Hematopoietic multipotent progenitor cell treated with erythropoietin and hydrocortisone succinate and interleukin-3 and kit ligand, for 8 days (in vitro differentiated cells): ENCODE measurements around the gene LUZP2.
"Not testable (repeated sequence)": the region's sequence is repeated elsewhere in the genome, so short reads cannot be mapped to it uniquely, and the experiment has no call there.

Source experiments
- DNase-seq: peaks from one replicate; pipeline ENCODE4 v3.0.0-alpha.2; 2015

LUZP2 gene

DNA sequence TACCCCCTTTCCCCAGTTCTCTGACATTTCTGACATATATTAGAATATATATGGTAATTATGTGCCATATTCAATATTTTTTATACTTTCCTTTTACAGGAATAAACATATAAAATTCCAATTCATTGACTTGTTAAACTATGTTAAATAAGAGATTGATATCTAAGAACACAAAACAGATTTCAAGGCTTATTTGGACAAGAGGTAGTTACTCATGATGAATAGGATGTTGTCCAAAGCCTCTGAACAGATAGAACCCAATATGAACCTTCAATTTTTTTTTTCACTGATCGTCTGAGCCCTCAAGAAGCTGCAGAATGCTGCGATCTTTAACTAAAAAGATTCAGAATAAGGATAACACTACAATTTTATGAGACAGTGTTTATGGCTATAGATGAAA lies 340.3 kb downstream of the LUZP2 start:
- no peak for DNase-seq

GRCh38 chr11:24842308-24842707 lies 345.5 kb downstream of the LUZP2 start:
- no peak for DNase-seq

DNA sequence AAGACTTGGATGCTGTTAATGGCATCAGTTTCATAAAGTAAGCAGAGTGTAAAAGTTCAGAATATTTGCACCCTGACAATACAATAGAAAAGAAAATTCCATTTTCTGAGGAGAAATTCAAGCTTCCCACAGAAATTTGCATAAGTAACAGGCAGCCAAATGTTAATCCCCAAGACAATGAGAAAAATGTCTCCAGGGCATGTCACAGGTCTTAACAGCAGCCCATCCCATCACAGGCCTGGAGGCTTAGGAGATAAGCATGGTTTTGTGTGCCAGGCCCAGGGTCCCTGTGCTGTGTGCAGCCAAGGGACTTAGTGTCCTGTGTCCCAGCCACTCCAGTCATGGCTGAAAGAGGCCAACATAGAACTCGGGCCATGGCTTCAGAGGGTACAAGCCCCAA lies 347.6 kb downstream of the LUZP2 start:
- no peak for DNase-seq

DNA sequence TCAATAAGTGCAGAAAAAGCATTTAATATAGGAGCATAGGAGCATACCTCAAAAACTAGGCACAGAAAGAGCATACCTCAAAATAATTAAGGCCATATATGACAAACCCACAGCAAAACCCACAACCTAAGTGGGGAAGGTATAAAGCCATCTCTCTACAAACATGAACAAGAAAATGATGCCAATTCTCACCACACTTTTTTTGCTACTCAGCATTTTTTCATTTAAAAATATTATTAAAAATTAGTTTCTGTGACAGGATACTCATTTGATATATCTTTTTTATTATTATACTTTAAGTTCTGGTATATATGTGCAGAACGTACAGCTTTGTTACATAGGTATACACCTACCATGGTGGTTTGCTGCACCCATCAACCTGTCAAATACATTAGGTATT lies 352.0 kb downstream of the LUZP2 start:
- DNase-seq: no peak

- no peak for DNase-seq
Observed at GRCh38 chr11:24855951-24856350, 359.1 kb downstream of the LUZP2 start.

DNA sequence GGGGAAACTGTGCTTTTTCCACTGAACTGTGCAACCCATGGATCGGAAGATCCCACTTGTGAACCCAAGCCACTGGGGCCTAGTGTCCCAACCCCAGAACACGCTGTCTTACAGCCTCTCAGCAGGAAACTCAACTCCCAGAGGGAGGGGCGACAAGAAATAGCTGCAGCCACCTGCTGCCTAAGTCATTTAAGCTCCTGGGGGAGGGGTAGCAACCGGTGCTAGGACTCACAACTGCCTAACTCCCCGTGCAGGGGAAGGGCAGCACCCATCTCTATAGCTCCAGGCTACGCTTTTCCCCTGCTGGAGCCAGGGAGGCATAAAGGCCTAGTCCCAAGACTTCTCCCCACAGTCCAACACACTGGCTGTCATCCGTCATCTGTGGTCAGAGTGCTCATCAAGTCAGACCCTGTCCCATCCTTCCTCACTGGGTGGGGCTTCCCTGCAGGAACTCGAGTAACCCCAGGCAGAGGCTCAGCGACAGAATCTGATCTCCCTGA lies 363.0 kb downstream of the LUZP2 start:
- DNase-seq: no peak

DNA sequence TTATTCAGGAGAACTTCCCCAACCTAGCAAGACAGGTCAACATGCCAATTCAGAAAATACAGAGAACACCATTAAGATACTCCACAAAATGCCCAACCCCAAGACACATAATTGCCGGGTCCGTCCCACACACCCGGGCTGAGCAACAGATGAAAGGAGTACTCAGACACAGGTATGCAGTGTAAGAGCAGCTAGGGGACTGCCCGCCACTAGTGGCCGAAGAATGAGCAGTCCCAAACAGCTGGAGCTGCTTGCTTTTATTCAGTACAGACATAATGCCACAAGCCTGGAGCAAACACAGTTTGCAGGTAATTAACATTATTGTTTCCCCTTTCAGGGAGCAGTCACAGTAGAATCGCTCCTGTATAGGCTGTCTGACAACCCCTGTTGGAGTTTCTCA lies 364.6 kb downstream of the LUZP2 start:
- DNase-seq: no peak

GRCh38 chr11:24866743-24867142 lies 369.9 kb downstream of the LUZP2 start:
- no peak for DNase-seq

- no peak for DNase-seq
Observed at GRCh38 chr11:24870048-24870447, 373.2 kb downstream of the LUZP2 start.

DNA sequence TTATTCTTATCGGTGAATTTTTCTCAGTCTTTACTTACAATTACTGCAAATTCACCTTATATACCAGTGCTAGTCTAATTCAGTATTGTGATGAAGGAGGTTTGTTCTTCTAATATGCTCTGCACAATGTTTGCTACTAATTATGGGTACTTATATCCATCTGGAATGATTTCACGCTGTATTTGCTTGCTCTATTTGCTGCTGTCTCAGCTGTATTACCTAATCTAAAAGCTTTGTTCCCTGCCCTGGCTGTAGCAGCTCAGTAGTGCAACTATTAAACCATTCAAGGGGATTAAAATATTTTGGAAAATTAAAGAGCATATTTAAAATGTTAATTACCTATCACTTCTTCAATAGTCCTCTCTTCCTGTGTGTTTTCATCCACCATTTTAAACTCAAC lies 375.3 kb downstream of the LUZP2 start:
- no peak for DNase-seq

GRCh38 chr11:24872651-24873311 lies 375.9 kb downstream of the LUZP2 start:
- DNase-seq: no peak

DNA sequence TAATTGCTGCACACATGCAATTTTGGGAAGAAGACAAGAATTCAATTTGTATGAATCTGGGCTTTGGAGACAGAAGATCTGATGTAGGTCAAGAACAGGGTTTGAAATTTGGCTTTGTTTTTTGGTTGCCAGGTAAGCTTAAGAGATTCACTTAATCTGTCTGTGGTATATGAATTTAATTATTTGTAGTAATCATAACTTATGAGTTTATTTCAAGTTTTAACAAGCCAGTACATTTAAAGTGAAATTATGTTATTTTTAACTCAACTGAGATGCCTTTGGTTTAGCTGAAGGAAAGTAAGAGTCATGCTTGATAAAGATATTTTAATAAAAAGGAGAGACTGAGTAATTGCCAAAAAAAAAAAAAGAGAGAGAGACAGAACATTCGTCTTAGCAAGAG lies 384.1 kb downstream of the LUZP2 start:
- DNase-seq: no peak

DNA sequence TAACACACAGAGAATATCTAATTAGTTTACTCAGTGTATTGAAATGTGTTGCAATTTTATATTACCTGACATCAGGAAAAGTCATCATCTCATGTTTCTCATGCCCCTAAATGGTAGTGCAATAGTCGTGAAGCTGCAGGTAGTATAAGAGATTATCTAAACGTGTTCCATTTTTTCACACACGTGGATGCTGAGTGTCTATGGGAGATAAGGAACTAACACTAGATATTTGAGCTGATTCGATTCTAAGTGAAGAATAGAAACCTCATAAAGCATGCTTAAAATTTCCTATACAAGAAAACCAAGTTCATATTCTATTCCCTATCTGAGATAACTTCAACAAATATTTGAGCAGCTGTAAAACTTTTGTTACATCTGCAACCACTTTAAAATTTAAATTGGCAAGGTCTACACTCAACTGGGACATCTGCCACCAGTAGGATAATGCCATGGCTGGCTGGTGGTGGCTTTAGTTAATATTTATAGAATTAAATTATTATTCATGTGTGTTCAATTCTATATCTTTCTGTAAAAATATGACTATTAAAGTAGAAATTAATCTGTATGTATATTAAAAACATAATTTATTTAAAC lies 388.8 kb downstream of the LUZP2 start:
- DNase-seq: no peak

- no peak for DNase-seq
Observed at GRCh38 chr11:24886880-24887619, 390.2 kb downstream of the LUZP2 start.

DNA sequence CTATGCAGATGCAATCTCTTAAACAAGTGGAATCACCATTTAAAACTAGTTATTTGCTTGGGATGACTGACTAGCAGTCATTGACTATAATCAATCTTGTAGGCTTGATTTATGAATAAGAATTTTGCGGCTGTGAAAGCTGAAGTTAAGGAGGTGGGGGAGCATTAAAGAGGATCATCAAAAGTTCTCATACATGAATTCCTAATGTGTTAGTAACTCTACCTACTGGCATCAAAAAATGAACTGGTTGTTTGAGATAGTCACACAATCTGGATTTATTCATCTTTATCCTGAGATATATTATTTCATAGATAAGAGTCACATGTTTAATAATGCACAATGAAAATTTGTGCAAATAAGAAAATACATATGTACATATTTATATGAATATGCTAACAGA lies 393.6 kb downstream of the LUZP2 start:
- DNase-seq: no peak

- not testable (repeated sequence) for DNase-seq
Observed at GRCh38 chr11:24891845-24892492, 395.1 kb downstream of the LUZP2 start.

DNA sequence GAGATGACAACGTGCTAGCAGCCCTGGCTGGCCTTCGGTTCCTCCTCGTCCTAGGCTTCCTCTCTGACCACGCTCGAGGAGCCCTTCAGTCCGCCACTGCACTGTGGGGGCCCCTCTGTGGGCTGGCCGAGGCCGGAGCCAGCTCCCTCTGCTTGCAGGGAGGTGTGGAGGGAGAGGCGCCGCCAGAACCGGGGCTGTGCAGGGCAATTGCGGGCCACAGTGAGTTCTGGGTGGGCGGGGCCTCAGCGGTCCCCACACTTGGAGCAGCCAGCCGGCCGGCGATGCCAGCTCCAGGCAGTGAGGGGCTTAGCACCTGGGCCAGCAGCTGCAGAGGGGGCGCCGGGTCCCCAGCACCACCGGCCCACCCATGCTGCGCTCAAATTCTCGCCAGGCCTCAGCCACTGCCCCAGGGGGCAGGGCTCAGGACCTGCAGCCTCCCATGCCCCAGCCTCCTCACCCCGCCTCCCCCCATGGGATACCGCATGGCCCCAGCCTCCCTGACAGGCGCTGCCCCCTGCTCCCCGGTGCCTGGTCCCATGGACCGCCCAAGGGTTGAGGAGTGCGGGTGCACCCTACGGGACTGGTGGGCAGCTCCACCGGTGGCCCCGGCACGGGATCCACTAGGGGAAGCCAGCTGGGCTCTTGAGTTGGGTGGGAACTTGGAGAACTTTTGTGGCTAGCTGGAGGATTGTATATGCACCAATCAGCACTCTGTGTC lies 399.4 kb downstream of the LUZP2 start:
- no peak for DNase-seq

DNA sequence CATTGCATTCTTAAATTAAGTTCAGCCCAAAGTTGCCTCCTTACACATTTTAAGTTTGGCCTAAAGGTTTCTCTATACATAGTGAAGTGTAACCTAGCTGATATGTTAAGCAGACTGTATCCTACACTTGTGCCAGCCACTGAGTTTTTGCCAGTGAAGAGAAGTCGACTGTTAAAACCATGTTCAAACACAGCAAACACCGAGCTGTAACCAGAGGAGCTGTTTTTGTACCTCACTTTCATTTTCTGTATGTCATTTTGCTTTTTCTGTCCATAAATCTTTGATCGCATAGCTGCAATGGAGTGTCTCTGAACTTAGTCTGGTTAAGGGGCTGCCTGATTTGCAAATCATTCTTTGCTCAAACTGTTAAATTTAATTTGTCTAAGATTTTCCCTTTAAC lies 403.7 kb downstream of the LUZP2 start:
- no peak for DNase-seq

GRCh38 chr11:24900960-24901549 lies 404.2 kb downstream of the LUZP2 start:
- no peak for DNase-seq

GRCh38 chr11:24903555-24903954 lies 406.7 kb downstream of the LUZP2 start:
- DNase-seq: no peak

DNA sequence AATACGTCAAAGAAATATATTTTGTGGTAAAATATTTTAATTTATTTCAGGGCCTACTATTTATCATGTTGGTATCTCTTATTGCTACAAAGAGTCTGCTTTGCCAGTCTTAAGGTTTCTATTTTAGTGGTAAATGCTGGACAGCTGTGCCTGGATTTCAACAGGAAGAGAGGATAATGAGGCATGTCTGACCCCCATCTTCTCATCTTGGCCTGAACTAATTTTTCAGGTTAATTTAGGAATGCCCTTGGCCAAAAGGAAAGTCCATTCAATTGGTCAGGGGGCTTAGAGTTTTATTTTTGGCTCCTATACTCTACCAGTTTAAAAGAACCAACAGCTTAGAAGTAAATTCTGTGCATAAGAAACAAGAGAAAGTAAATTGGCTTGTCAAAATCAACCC lies 428.2 kb downstream of the LUZP2 start:
- DNase-seq: no peak
